ENCODE measurements around the gene TMEM91.

GRCh38 chr19:41373993-41374392 is 2.3 kb upstream of the TMEM91 start:
- no peak for TF ChIP-seq EZH2 (IDR thresholded peaks at IDR 0.05)
- TF ChIP-seq POLR2AphosphoS5 (IDR thresholded peaks at IDR 0.05; ENCODE audit: borderline replicate concordance, low read depth, low read length), result peak; percentile 41; the same call in 1 of the 2 replicates
- no peak for TF ChIP-seq FOXP2 (optimal IDR thresholded peaks at IDR 0.05; ENCODE audit: control extremely low read depth, extremely low read length, insufficient read depth)
